ENCODE data around the gene TCEA3. TPM values are rescaled to one million over a fixed set of nuclear protein-coding genes. Genes with fewer than 3 reads are reported as not detected.
A peak's percentile ranks its signal among the peaks of the same experiment; 100 is the strongest.

The TCEA3 gene
- total and polyA plus RNA-seq, 7 donors = 70.2 to 301 (median 195) TPM

GRCh38 chr1:23399229-23399628 is 25.3 kb downstream of the TCEA3 start:
- 92 to 100% (median 98%) methylated on average over 1 of the region's 1 CpG for WGBS, 3 donors
- H3K27me3 ChIP-seq (ENCODE audit: insufficient read depth in 3 of 3, low read length in 2 of 3) = no peaks in the 10 kb centered on the region
- H3K4me3 ChIP-seq = no peak overlapping the region
- DNase-seq = no peak
- TF ChIP-seq CTCF (IDR thresholded peaks at IDR 0.05) = no peak
- H3K9me3 ChIP-seq = no peaks in the 10 kb centered on the region
- intact Hi-C loops (cut with DNase I) = no loop called here
- H3K27ac ChIP-seq = no peak overlapping the region
- ATAC-seq = no peak
- peaks cover 0 to 30% of the 10 kb centered on the region in 2 donors for H3K36me3 ChIP-seq (ENCODE audit: insufficient read depth in 1 of 2, low read depth in 1 of 2)
- peaks cover 65% of the 10 kb centered on the region for H3K4me1 ChIP-seq

GRCh38 chr1:23397908-23398307 is 26.6 kb downstream of the TCEA3 start:
- Histone ChIP-seq H3K27ac (peak overlapping the region; percentile 68), H3K9me3 (no peaks in the 10 kb centered on the region), H3K36me3 (ENCODE audit: insufficient read depth in 1 of 2, low read depth in 1 of 2) (peaks cover 0 to 40% of the 10 kb centered on the region in 2 donors), H3K4me3 (no peak overlapping the region), H3K4me1 (peaks cover 56% of the 10 kb centered on the region), H3K27me3 (ENCODE audit: insufficient read depth in 3 of 3, low read length in 2 of 3) (no peaks in the 10 kb centered on the region)
- no peak for TF ChIP-seq CTCF (IDR thresholded peaks at IDR 0.05)
- peak; percentile 33 to 60 (median 38) for ATAC-seq
- intact Hi-C loops (cut with DNase I) = no loop called here
- WGBS, 3 donors = 58 to 71% (median 60%) methylated on average over 7 of the region's 7 CpGs
- DNase-seq = no peak

GRCh38 chr1:23396380-23396779 is 28.2 kb downstream of the TCEA3 start:
- Histone ChIP-seq H3K9me3 (no peaks in the 10 kb centered on the region), H3K27me3 (ENCODE audit: insufficient read depth in 3 of 3, low read length in 2 of 3) (no peaks in the 10 kb centered on the region), H3K4me1 (peaks cover 40% of the 10 kb centered on the region), H3K27ac (no peak overlapping the region), H3K36me3 (ENCODE audit: insufficient read depth in 1 of 2, low read depth in 1 of 2) (peaks cover 0 to 40% of the 10 kb centered on the region in 2 donors), H3K4me3 (no peak overlapping the region)
- no peak for ATAC-seq
- TF ChIP-seq CTCF (IDR thresholded peaks at IDR 0.05) = no peak
- intact Hi-C loops (cut with DNase I) = no loop called here
- WGBS, 3 donors = 92 to 100% (median 96%) methylated on average over 2 of the region's 2 CpGs
- no peak for DNase-seq

- peaks cover 0 to 40% of the 10 kb centered on the region in 2 donors for H3K36me3 ChIP-seq (ENCODE audit: insufficient read depth in 1 of 2, low read depth in 1 of 2)
- no peak for ATAC-seq
- intact Hi-C loops (cut with DNase I) = no loop called here
- no peaks in the 10 kb centered on the region for H3K27me3 ChIP-seq (ENCODE audit: insufficient read depth in 3 of 3, low read length in 2 of 3)
- WGBS, 3 donors = 91 to 92% (median 92%) methylated on average over 4 of the region's 4 CpGs
- no peak for TF ChIP-seq CTCF (IDR thresholded peaks at IDR 0.05)
- peaks cover 35% of the 10 kb centered on the region for H3K4me1 ChIP-seq
- H3K4me3 ChIP-seq = no peak overlapping the region
- H3K9me3 ChIP-seq = no peaks in the 10 kb centered on the region
- H3K27ac ChIP-seq = peak overlapping the region; percentile 67
- no peak for DNase-seq
Measured at GRCh38 chr1:23395849-23396248, 28.7 kb downstream of the TCEA3 start.

- WGBS, 3 donors = 57 to 64% (median 63%) methylated on average over 8 of the region's 8 CpGs
- intact Hi-C loops (cut with DNase I) = no loop called here
- Histone ChIP-seq H3K27me3 (ENCODE audit: insufficient read depth in 3 of 3, low read length in 2 of 3) (no peaks in the 10 kb centered on the region), H3K4me1 (peaks cover 30% of the 10 kb centered on the region), H3K36me3 (ENCODE audit: insufficient read depth in 1 of 2, low read depth in 1 of 2) (peaks cover 0 to 44% of the 10 kb centered on the region in 2 donors), H3K9me3 (no peaks in the 10 kb centered on the region), H3K27ac (peak overlapping the region; percentile 67), H3K4me3 (no peak overlapping the region)
- no peak for DNase-seq
- ATAC-seq = no peak
- no peak for TF ChIP-seq CTCF (IDR thresholded peaks at IDR 0.05)
Measured at GRCh38 chr1:23395154-23395724, 29.3 kb downstream of the TCEA3 start.

All from psoas muscle (tissue), 8 donors.